ENCODE data around the gene PLA2G6. TPM values are rescaled to one million over a fixed set of nuclear protein-coding genes. Genes with fewer than 3 reads are reported as not detected.

The PLA2G6 gene
- total RNA-seq, 1 donor from 2014 or later, result 41.6 TPM

DNA sequence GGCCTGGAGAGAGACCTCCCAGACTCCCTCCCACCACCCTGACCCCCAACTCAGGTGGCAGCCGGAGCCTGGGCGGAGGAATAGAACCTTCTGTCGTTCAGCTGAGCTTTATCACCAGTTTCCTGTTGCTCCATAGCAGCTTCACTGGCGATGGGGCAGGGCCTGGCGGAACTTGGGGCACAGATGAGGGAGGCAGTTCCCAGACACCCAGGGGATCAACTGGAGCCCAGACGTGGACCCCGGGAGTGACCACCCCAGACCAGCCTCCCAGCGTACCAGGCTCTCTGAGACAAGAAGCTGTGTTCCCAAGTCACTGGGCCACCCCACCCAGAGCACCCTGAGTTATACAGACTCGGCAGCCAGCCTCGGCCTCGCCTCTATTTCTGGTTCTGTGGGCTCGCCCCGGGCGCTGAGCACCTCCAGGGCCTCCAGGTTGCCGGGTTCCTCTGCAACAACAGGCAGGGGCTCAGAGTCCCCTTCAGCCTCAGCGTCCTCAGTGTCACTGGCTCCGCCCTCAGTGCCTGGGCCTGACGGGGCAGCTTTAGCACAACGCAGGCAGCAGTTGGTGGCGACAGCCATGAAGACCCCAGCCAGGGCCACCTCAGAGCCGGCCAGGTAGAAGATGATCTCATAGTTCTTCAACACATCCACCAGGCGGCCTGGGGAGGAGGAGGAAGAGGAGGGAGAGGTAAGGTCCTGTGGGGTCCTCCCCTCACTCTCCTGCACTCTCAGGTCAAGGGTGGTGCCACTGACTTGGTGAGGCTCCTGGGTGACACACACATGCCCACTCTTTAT lies 103.4 kb downstream of the PLA2G6 start:
- no peaks in the 10 kb centered on the region for H3K27me3 Mint-ChIP-seq (ENCODE audit: unreplicated experiment)
- no peaks in the 10 kb centered on the region for H3K4me1 Mint-ChIP-seq (ENCODE audit: unreplicated experiment)
- no peak for DNase-seq (ENCODE audit: extremely low spot score, unreplicated experiment)
- no peaks in the 10 kb centered on the region for H3K9me3 Mint-ChIP-seq (ENCODE audit: unreplicated experiment)
- TF ChIP-seq CTCF (IDR thresholded peaks at IDR 0.05), result no peak
- no peaks in the 10 kb centered on the region for H3K36me3 Mint-ChIP-seq (ENCODE audit: unreplicated experiment)
- H3K27ac Mint-ChIP-seq (ENCODE audit: unreplicated experiment), result no peak overlapping the region
- no peak overlapping the region for H3K4me3 Mint-ChIP-seq (ENCODE audit: unreplicated experiment)

DNA sequence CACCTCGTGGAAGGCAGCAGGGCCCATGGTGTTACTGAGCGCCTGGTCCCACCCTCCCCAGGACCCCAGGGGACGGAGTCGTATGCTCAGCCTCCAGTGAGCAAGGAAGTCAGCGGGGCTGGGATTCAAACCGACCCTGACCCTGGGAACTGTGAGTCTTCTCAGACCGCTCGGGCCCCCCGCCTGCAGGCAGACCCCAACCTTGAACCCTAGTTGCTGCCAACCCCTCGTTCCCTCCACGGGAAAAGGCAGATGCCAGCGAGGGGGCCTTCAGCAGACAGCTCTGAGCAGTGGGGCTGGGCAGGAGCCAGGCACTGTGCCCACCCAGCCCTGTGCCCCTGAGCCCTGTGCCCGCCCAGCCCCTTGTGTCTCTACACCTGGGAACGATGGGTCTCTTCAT lies 104.0 kb downstream of the PLA2G6 start:
- Mint-ChIP-seq H3K27me3 (ENCODE audit: unreplicated experiment) (no peaks in the 10 kb centered on the region), H3K4me1 (ENCODE audit: unreplicated experiment) (no peaks in the 10 kb centered on the region), H3K4me3 (ENCODE audit: unreplicated experiment) (no peak overlapping the region), H3K9me3 (ENCODE audit: unreplicated experiment) (no peaks in the 10 kb centered on the region), H3K36me3 (ENCODE audit: unreplicated experiment) (peaks cover 3% of the 10 kb centered on the region), H3K27ac (ENCODE audit: unreplicated experiment) (no peak overlapping the region)
- DNase-seq (ENCODE audit: extremely low spot score, unreplicated experiment), result no peak
- TF ChIP-seq CTCF (IDR thresholded peaks at IDR 0.05), result no peak

GRCh38 chr22:38077096-38077495 lies 104.5 kb downstream of the PLA2G6 start:
- DNase-seq (ENCODE audit: extremely low spot score, unreplicated experiment), result no peak
- no peak overlapping the region for H3K27ac Mint-ChIP-seq (ENCODE audit: unreplicated experiment)
- no peaks in the 10 kb centered on the region for H3K27me3 Mint-ChIP-seq (ENCODE audit: unreplicated experiment)
- H3K9me3 Mint-ChIP-seq (ENCODE audit: unreplicated experiment), result no peaks in the 10 kb centered on the region
- no peak for TF ChIP-seq CTCF (IDR thresholded peaks at IDR 0.05)
- peaks cover 4% of the 10 kb centered on the region for H3K36me3 Mint-ChIP-seq (ENCODE audit: unreplicated experiment)
- no peak overlapping the region for H3K4me3 Mint-ChIP-seq (ENCODE audit: unreplicated experiment)
- H3K4me1 Mint-ChIP-seq (ENCODE audit: unreplicated experiment), result no peaks in the 10 kb centered on the region

DNA sequence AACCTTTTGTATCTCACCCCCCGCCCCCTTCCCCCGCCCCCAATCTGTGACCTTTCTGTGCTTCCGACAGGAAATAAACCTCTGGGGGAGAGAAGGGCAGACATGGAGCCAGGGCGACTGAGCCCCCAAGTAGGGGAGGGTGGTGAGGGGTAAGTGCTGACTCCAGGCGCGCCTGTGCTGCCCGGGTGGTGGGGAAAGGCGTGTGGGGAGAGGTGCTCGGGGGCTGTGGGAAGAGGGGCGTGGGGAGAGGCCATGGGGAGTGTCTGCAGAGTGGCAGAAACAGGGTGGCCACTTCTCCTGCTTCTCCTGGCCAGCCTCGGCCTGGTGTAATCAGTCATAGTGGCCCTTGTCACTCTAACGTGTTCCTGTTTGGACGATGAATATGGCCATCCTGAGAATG lies 105.7 kb downstream of the PLA2G6 start:
- H3K27me3 Mint-ChIP-seq (ENCODE audit: unreplicated experiment), result no peaks in the 10 kb centered on the region
- no peaks in the 10 kb centered on the region for H3K4me1 Mint-ChIP-seq (ENCODE audit: unreplicated experiment)
- no peak for TF ChIP-seq CTCF (IDR thresholded peaks at IDR 0.05)
- DNase-seq (ENCODE audit: extremely low spot score, unreplicated experiment), result no peak
- no peak overlapping the region for H3K27ac Mint-ChIP-seq (ENCODE audit: unreplicated experiment)
- peaks cover 4% of the 10 kb centered on the region for H3K36me3 Mint-ChIP-seq (ENCODE audit: unreplicated experiment)
- no peak overlapping the region for H3K4me3 Mint-ChIP-seq (ENCODE audit: unreplicated experiment)
- H3K9me3 Mint-ChIP-seq (ENCODE audit: unreplicated experiment), result no peaks in the 10 kb centered on the region

DNA sequence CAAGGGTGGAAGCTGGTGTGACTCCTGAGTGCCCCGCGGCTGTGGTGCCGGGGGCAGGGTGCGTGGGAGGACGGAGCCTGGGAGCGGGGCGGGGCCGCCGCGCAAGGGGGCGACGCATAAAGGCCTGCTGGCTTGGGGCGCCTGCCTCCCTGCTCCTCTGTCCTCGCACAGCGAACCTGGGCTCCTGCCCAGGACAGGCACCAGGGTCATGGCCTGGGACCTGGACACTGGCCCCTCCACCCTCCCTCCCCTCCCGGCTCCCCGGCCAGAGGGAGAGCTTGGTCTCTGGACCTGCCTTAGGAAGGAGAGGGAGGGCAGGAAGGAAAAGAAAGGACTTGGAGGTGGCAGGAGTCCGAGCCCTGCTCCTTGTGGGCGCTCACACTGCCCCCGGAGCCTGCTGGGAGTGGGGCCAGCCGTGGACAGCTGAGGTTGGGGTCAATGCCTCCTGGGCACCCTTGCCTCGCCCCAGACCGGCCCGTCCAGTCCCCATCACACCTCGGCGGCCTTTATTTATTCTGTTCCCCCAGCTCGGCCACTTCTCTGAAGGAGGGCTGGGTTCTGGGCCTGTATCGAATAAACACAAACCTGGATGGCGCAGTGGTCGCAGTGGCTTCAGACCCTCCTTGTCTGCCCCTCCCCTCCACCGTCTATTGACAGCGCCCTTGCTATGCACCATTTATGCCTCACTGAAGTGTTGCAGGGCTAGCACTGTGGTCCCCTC lies 106.4 kb downstream of the PLA2G6 start:
- Mint-ChIP-seq H3K4me3 (ENCODE audit: unreplicated experiment) (no peak overlapping the region), H3K9me3 (ENCODE audit: unreplicated experiment) (no peaks in the 10 kb centered on the region), H3K27ac (ENCODE audit: unreplicated experiment) (no peak overlapping the region), H3K27me3 (ENCODE audit: unreplicated experiment) (no peaks in the 10 kb centered on the region), H3K4me1 (ENCODE audit: unreplicated experiment) (no peaks in the 10 kb centered on the region), H3K36me3 (ENCODE audit: unreplicated experiment) (peaks cover 4% of the 10 kb centered on the region)
- no peak for TF ChIP-seq CTCF (IDR thresholded peaks at IDR 0.05)
- DNase-seq (ENCODE audit: extremely low spot score, unreplicated experiment), result no peak

All from osteocyte (in vitro differentiated cells).